Adrenal gland (tissue), 12 donors: ENCODE results near the gene HS3ST3A1. TPM values are rescaled to one million over a fixed set of nuclear protein-coding genes. Genes with fewer than 3 reads are reported as not detected.

Source experiments
- DNase-seq, 7 donors: peaks; one replicate each; pipeline ENCODE4 v3.0.0-alpha.2; 2019 to 2020
- H3K27ac ChIP-seq, 5 donors: fragments of 200-600 bp; sonication (generic) in 4 of 5; 1 replicate in 3 of 5; 2 replicates in 2 of 5; pipeline versions ENCODE4 v1.5.1 to v1.8.0; 2016 to 2020; ENCODE audit warnings: mild to moderate bottlenecking in 1 of 5
- H3K27me3 ChIP-seq: fragments of 200-600 bp; 2 replicates; pipeline ENCODE4 v1.8.0; 2021
- H3K36me3 ChIP-seq, 2 donors: fragments of 200-600 bp; replicated peaks in 1 of 2; 1 replicate in 1 of 2; 2 replicates in 1 of 2; pipeline versions ENCODE4 v1.5.1 to v1.8.0; 2018 to 2022
- H3K4me1 ChIP-seq, 2 donors: fragments of 200-600 bp; replicated peaks in 1 of 2; 1 replicate in 1 of 2; 2 replicates in 1 of 2; pipeline versions ENCODE4 v1.5.1 to v1.8.0; 2018 to 2021
- H3K4me3 ChIP-seq, 4 donors: fragments of 200-600 bp; sonication (generic) in 3 of 4; one replicate each; pipeline ENCODE4 v1.5.1; 2016 to 2018
- H3K9me3 ChIP-seq, 3 donors: fragments of 200-600 bp; sonication (generic) in 1 of 3; replicated peaks in 1 of 3; 1 replicate in 2 of 3; 2 replicates in 1 of 3; pipeline versions ENCODE4 v1.5.1 to v1.8.0; 2016 to 2021
- POLR2A ChIP-seq, 2 donors: fragments of 450-650 bp; IDR thresholded peaks; one replicate each; pipeline ENCODE4 v1.6.1; 2017; ENCODE audit warnings: antibody characterized with exemption in 2 of 2, mild to moderate bottlenecking in 2 of 2, moderate library complexity in 1 of 2
- WGBS, 4 donors: extraction: QIAGEN DNeasy Blood & Tissue Kit in 2 of 4; methylation state at CpG; one replicate each; pipeline versions ENCODE4 v1.1.5 to v1.1.7; 2013 to 2017; 5-methylcytosine and 5-hydroxymethylcytosine counted together
- intact Hi-C, 2 donors: fragments of 100-400 bp; cut with DNase I; formaldehyde crosslinking; loops; one replicate each; pipeline versions ENCODE4 v1.14.1 to v1.15.0; 2022 to 2023
- polyA plus RNA-seq, 3 donors: library from polyadenylated mRNA; stranded (reverse); fragments of 200-250 nt in 2 of 3; fragments of 350-450 nt in 1 of 3; fragmentation: Illumina TruSeq in 1 of 3; extraction: RNeasy Lipid Tissue Mini Kit (QIAGEN cat#74804) in 1 of 3; gene quantifications; one replicate each; pipeline ENCODE4 v1.2.3, GENCODE V29; 2013 to 2014
- total RNA-seq, 9 donors: library from RNA; depleted of rRNA in 4 of 9; stranded (reverse); fragments of >200 nt in 4 of 9; fragments of 120-200 nt in 1 of 9; fragmentation: NEBNext Ultra II Directional in 1 of 9; extraction: Animal tissue kit (Norgen Biotek cat#: 25700) in 1 of 9; gene quantifications; one replicate each; pipeline versions ENCODE4 v1.1.0 to v1.2.4, GENCODE V29; 2013 to 2023
- TF ChIP-seq, protein P1 (sequence below), 6 experiments: fragments of 450-650 bp in 4 of 6; fragments of 200-600 bp in 2 of 6; sonication (generic) in 1 of 6; IDR thresholded peaks; 1 replicate in 5 of 6; 2 replicates in 1 of 6; pipeline versions ENCODE4 v1.5.1 to v1.8.0; 2016 to 2021; ENCODE audit warnings: antibody characterized with exemption in 6 of 6, mild to moderate bottlenecking in 2 of 6, moderate library complexity in 1 of 6
- donor health status: healthy with polysubstance abuse.
- donor health status: Bipolar disorder and iron deficiency.
- donor health status: DM: yes; HTN: yes; CAD: no.
- donor health status: DM: no; HTN: no; CAD: no.
- donor health status: DM: no; HTN: no; CAD: no.
- donor health status: DM: yes; HTN: yes; CAD: no.

HS3ST3A1 gene
- total and polyA plus RNA-seq, 12 donors = 0.09 to 22.7 (median 4.0) TPM

DNA sequence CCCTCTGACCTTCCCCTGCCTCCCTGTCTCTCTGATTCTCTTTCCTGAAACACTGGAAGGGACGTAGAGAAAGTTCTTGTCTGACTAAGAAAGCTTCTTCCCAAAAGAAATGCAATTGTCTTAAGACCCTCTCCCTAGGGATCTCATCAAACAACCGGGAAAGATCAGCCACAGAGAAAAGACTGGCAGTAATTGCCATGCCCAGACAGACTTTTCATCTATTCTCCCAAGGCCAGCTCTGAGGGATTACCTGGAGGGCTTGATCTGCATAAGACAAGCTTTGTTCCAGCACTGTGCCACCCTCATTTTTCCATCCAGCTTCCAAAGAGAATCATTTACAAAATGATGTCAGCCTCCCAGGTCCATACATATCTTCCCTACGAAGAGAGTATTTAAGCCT is 38.8 kb upstream of the HS3ST3A1 start:
- intact Hi-C loops = no loop called here
- no peaks in the 10 kb centered on the region for H3K27me3 ChIP-seq
- no peaks in the 10 kb centered on the region for H3K4me1 ChIP-seq
- no peak for DNase-seq
- TF ChIP-seq, protein P1, sequence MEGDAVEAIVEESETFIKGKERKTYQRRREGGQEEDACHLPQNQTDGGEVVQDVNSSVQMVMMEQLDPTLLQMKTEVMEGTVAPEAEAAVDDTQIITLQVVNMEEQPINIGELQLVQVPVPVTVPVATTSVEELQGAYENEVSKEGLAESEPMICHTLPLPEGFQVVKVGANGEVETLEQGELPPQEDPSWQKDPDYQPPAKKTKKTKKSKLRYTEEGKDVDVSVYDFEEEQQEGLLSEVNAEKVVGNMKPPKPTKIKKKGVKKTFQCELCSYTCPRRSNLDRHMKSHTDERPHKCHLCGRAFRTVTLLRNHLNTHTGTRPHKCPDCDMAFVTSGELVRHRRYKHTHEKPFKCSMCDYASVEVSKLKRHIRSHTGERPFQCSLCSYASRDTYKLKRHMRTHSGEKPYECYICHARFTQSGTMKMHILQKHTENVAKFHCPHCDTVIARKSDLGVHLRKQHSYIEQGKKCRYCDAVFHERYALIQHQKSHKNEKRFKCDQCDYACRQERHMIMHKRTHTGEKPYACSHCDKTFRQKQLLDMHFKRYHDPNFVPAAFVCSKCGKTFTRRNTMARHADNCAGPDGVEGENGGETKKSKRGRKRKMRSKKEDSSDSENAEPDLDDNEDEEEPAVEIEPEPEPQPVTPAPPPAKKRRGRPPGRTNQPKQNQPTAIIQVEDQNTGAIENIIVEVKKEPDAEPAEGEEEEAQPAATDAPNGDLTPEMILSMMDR (IDR thresholded peaks at IDR 0.05) = no peak
- TF ChIP-seq POLR2A (IDR thresholded peaks at IDR 0.05) = no peak
- H3K4me3 ChIP-seq = no peak overlapping the region
- 56 to 68% (median 62%) methylated on average over 3 of the region's 3 CpGs for WGBS, 4 donors
- H3K9me3 ChIP-seq = no peaks in the 10 kb centered on the region
- H3K27ac ChIP-seq = no peak overlapping the region
- no peaks in the 10 kb centered on the region for H3K36me3 ChIP-seq

DNA sequence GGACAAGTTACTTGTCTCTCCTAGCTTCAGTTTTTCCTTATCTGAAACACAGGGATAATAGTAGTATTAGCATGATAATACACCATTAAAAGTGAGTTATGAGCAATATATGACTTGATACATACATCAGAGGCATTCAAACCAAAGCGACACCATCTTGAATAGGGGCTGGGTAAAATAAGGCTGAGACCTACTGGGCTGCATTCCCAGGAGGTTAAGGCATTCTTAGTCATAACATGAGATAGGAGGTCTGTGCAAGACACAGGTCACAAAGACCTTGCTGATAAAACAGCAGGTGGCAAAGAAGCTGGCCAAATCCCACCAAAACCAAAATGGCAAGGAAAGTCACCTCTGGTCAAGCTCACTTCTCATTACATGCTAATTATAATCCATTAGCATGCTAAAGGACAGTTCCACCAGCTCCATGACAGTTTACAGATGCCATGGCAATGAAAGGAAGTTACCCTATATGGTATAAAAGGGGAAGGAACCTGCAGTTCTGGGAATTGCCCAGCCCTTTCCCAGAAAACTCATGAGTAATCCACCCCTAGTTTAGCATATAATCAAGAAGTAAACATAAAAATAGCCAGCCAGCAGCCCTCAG is 37.2 kb upstream of the HS3ST3A1 start:
- no peak overlapping the region for H3K27ac ChIP-seq
- H3K36me3 ChIP-seq = no peaks in the 10 kb centered on the region
- DNase-seq = peak in 3 of 7 donors; percentile 9 to 49 (median 19)
- H3K27me3 ChIP-seq = no peaks in the 10 kb centered on the region
- intact Hi-C loops = no loop called here
- TF ChIP-seq, protein P1 (IDR thresholded peaks at IDR 0.05) = no peak
- TF ChIP-seq POLR2A (IDR thresholded peaks at IDR 0.05) = no peak
- 87 to 100% (median 91%) methylated on average over 1 of the region's 1 CpG for WGBS, 4 donors
- no peaks in the 10 kb centered on the region for H3K4me1 ChIP-seq
- no peaks in the 10 kb centered on the region for H3K9me3 ChIP-seq
- H3K4me3 ChIP-seq = no peak overlapping the region

DNA sequence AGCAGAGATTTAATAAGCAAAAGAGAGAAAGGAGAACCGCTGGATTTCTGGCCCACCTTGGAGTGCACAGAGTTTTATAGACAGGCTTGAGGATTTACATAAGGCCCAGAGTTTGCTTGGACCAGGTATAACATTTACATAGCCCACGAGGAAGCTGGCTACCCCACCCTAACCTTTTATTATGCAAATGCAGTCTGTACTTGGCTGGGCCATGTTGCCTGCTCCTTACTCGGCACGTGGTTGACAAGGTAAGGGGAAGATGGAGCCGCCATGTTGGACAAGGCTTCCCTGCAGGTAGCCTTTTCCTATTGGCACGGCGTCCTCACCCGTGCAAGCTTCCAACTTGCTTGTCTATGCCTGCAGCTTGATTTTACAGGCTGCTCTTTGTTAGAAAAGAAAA is 35.2 kb upstream of the HS3ST3A1 start:
- Histone ChIP-seq H3K4me1 (no peaks in the 10 kb centered on the region), H3K4me3 (no peak overlapping the region), H3K36me3 (no peaks in the 10 kb centered on the region), H3K27me3 (no peaks in the 10 kb centered on the region), H3K9me3 (no peaks in the 10 kb centered on the region), H3K27ac (no peak overlapping the region)
- no peak for DNase-seq
- WGBS, 4 donors = 85 to 90% (median 88%) methylated on average over 8 of the region's 8 CpGs
- TF ChIP-seq, protein P1 (IDR thresholded peaks at IDR 0.05) = no peak
- TF ChIP-seq POLR2A (IDR thresholded peaks at IDR 0.05) = no peak
- intact Hi-C loops = no loop called here

DNA sequence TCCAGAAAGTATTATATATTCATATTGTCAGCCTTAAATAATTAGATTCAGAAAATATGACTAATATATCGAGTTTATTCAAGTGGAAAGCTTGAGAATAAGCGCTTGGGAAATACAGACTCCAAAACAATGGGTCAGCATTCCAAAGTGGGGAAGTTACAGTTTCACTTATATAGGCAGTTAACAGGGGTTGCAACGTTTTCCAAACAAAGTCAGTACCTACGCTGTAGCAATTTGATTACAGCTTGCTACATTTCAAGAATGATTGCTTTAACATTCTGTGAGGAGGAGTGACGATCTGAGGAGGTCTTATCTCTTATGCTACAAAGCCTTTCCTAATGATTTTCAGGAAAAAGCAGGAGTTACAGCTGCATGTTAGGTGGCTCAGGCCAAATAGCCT is 34.2 kb upstream of the HS3ST3A1 start:
- WGBS, 4 donors = 51 to 56% (median 54%) methylated on average over 5 of the region's 5 CpGs
- no peak for DNase-seq
- Histone ChIP-seq H3K4me3 (no peak overlapping the region), H3K27ac (no peak overlapping the region), H3K27me3 (no peaks in the 10 kb centered on the region), H3K36me3 (no peaks in the 10 kb centered on the region), H3K9me3 (no peaks in the 10 kb centered on the region), H3K4me1 (no peaks in the 10 kb centered on the region)
- intact Hi-C loops = no loop called here
- TF ChIP-seq, protein P1 (IDR thresholded peaks at IDR 0.05) = no peak
- TF ChIP-seq POLR2A (IDR thresholded peaks at IDR 0.05) = no peak
